CD4-positive, alpha-beta T cell treated with Interferon alpha-2 for 1 hour (primary cell): ENCODE measurements around the gene TIMM44.
A peak's percentile ranks its signal among the peaks of the same experiment; 100 is the strongest.

Source experiments
- DNase-seq, 2 donors: peaks; one replicate each; pipeline ENCODE4 v3.0.0-alpha.2; 2020 to 2022

Gene TIMM44

DNA sequence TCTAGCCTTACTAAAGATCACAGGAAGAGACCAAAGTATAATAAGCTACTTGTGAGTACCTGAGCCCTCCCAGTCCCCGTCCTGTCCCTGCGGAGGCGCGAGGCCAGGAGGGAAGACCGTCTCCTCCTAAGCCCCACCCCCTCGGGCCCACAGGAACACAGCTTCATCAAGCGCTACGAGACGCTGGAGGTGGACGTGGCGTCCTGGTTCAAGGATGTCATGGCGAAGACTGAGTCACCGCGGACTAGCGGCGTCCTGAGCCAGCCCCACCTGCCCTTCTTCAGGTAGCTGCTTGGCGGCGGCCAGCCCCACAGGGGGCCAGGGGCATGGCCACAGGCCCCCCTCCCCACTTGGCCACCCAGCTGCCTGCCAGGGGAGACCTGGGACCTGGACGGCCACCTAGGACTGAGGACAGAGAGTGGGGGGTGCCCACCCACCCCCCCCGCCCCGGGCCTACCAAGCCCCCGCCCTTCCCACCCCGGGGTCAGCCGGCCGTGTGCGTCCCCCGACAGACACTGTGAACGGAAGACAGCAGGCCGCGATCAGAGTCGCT, 31.2 kb downstream of the TIMM44 start:
- no peak for DNase-seq

GRCh38 chr19:7911508-7912143, 31.8 kb downstream of the TIMM44 start:
- no peak for DNase-seq

DNA sequence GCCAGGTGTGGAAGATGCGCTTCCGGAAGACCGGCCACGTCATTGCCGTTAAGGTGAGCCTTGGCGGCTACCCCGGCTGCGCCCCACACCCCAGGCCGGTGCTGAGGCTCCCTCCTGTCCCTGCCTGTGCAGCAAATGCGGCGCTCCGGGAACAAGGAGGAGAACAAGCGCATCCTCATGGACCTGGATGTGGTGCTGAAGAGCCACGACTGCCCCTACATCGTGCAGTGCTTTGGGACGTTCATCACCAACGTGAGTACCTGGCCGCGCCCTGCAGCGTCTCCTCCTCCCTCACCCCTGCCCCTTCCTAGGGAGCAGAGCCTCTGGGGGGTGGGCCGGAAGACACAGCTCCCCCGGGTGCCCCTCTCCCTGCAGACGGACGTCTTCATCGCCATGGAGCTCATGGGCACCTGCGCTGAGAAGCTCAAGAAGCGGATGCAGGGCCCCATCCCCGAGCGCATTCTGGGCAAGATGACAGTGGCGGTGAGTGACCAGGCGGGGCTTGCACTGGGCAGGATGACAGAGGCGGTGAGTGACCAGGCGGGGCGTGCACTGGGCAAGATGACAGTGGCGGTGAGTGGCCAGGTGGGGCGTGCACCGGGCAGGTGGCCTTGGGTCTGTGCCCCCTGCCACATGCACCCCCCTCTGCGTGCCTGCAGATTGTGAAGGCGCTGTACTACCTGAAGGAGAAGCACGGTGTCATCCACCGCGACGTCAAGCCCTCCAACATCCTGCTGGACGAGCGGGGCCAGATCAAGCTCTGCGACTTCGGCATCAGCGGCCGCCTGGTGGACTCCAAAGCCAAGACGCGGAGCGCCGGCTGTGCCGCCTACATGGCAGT, 32.9 kb downstream of the TIMM44 start:
- no peak for DNase-seq

GRCh38 chr19:7909471-7910067, 33.9 kb downstream of the TIMM44 start:
- DNase-seq = no peak

DNA sequence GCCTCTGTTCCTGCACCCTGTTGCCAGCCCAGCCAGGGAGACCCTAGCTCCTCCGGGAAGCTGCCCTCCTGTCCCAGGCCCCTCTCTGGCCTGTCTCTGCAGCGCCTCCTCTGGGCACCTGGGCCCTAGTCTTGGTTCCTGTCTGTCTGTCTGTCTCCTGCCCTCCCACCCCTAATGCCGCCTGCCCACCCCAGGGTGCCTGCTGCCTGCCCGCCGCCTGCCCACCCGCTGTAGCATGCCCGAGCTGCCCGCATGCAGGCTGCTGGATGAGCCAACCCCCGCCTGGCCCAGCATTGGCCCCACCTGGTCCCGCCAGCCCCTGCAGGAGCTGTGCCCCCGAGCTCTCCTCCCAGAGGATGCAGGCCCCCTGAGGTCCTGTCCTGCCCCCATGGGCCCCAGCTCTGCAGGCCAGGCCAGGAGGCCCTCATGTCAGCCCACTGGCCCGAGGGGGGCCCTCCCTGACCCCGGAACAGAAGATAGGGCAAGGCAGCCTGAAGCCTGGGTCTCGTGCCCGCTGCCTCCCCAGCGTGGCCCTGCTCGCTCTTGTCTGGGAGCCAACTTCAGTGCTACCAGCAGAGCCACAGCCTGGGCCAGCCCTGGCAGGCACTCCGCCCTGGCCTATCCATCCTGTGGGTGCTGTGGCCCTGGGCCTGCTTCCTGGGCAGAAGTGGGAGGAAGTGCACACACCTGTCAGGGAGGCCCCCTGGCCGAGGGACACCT, 34.6 kb downstream of the TIMM44 start:
- no peak for DNase-seq

DNA sequence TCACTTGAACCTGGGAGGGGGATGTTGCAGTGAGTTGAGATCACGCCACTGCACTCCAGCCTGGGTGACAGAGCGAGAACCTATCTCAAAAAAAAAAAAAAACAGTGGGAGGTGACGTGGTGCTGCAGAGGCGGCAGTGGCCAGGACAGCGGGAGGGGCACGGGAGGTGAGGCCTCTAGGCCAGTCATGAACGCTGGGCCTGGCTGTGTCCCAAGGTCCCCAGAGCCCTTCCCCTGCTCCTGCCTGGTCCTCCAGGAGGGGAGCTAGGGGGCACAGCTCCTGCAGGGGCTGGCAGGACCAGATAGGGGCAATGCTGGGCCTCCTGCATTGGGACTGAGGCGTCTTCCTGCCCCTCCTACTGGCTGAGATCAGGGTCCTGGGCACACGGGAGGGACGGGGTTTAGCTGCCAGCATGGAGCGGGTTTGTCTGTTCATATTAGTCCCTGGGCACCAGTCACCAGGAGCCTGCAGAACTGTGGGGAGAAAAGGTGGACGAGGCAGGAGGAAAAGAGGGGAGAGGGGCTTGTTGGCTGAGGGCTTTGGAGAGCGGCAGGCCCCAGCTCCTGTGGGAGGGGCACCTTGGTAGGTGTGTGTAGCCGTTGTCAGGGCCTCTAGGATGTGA, 35.3 kb downstream of the TIMM44 start:
- no peak for DNase-seq

DNA sequence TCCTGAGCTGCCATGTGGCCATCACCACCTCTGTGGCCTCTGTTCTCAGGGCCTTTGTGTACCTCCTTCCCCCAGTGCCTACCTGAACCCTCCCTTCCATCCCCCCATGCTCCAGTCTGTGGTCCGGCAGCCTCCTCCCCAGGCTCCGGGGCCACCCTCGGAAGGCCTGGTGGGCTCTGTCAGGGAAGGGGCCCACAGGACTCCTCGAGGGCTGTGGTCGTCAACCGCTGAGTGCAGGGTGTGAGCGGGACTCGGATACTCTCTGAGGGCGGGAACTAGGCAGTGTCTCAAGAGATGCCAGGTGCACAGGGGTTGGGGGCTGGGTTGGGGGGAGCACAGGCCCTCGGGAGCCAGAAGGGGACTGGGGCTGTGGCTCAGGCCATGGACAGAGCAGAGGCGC, 35.9 kb downstream of the TIMM44 start:
- DNase-seq = no peak

DNA sequence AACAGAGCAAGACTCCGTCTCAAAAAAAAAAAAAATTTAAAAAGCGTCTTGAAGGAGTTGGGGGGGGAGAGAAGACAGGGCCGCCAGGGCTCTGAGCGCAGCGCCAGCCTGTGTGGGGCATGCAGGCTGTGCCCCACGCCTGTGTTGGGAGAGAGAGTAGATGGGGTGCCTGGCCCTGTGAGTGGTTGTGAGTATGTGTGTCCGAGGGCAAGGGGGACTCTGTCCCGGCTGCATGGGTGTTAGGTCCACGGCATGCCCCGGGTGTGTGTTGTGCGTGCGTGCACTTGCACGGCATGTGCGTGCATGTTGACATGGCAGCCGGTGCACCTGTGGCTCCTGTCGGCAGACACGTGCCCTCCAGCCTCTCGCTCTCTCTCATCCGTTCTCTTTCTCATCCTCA, 36.3 kb downstream of the TIMM44 start:
- DNase-seq = no peak

GRCh38 chr19:7905859-7906258, 37.6 kb downstream of the TIMM44 start:
- no peak for DNase-seq

GRCh38 chr19:7905268-7905667, 38.2 kb downstream of the TIMM44 start:
- no peak for DNase-seq

DNA sequence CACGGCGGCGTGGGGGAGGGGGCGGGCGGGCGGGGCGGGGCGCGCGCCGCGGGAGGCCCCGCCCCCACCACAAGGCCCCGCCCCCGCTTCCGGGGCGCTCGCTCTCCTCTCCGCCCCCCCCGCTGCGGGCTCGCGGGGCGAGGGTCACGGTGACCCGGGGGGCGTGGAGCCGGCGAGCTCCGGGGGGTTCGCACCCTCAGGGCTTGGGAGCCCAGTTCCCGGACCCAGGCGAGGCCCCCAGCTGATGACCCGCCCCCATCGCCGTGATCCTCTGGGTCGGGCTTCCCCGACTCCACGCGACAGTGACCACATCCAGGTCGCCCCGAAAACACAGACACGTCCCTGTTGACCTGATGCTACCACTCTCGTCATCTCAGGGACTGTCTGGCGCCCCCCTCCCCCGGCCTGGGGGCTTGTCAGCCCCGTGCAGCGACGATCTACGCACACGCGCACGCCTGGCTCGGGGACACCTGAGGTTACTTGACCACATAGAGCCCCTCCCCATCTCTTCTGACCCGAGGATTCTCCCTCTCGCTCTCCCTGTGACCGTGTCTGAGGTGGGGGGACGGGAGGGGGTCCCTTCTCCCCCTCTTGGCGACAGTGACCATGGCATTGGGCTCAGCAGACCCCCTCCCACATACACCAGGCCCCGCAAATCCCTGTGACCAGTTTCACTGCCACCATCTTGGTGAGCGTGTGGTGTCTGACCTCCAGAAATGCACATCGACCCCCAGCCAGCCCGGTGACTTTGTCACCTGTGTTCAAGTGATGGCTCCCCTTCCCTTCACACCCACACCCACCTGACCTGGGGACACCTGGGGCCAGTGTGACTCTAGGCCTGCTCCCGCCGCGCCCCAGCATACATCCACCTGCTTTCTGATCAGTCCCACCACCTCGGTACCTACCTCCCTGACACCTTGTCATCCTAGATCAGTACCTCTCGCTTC, 39.1 kb downstream of the TIMM44 start:
- peak; percentile 89 to 90 for DNase-seq

GRCh38 chr19:7903244-7904073, 40.0 kb downstream of the TIMM44 start, which contains the start of gene MAP2K7:
MAP2K7 (plus strand) TSS chr19:7903877; CDS start chr19:7903945, 68 bp downstream.
- peak; percentile 100 for DNase-seq

DNA sequence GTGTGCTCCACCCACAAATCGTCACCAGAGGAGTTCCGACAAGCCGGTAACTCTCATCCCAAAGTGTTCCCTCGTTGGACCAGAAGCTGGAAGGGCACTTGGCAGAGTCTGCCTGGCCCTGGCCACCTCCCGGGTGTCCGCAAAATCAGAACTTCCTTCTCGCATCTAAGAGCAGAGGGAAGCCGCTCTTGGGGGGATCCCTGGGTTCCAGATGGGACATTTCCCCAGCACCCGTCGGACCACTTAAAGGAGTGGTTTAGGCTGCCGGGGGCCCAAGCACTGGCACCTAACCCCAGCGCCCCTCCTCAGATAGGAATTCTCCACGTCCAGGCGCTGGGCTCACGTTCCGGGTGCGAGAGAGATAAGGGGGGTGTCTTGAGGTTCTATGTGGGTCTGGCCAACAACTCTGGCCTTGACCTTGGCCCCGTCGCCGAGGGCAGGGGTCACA, 40.6 kb downstream of the TIMM44 start:
- DNase-seq = no peak

GRCh38 chr19:7901337-7901736, 42.1 kb downstream of the TIMM44 start:
- DNase-seq = no peak

DNA sequence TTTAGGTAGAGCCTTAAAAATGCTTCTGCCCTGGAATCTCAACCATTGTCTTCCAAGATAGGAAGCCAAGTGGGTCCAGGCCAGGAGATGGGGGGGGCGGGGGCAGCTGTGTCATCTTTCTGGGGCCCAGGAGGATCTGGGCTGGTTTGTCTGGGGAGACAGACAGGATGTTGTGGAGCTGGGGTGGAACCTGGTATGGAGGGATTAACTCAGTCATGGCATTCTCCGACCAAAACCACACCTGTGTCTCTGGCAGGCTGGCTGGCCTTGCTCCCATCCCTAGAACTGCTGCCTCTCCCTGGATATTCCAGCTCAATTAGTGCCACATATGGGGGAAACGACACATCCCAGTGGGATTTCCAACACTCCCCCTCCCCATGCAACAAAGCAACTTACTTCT, 42.5 kb downstream of the TIMM44 start:
- no peak for DNase-seq

- no peak for DNase-seq
Measured at GRCh38 chr19:7900401-7900870, 43.0 kb downstream of the TIMM44 start.

DNA sequence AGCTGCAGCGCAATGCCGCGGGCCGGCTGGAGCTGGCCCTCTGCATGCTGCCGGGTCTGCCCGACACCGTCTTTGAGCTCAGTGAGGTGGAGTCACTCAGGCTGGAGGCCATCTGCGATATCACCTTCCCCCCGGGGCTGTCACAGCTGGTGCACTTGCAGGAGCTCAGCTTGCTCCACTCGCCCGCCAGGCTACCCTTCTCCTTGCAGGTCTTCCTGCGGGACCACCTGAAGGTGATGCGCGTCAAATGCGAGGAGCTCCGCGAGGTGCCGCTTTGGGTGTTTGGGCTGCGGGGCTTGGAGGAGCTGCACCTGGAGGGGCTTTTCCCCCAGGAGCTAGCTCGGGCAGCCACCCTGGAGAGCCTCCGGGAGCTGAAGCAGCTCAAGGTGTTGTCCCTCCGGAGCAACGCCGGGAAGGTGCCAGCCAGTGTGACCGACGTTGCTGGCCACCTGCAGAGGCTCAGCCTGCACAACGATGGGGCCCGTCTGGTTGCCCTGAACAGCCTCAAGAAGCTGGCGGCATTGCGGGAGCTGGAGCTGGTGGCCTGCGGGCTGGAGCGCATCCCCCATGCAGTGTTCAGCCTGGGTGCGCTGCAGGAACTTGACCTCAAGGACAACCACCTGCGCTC, 43.6 kb downstream of the TIMM44 start:
- DNase-seq = no peak

GRCh38 chr19:7898967-7899366, 44.5 kb downstream of the TIMM44 start:
- DNase-seq = no peak

DNA sequence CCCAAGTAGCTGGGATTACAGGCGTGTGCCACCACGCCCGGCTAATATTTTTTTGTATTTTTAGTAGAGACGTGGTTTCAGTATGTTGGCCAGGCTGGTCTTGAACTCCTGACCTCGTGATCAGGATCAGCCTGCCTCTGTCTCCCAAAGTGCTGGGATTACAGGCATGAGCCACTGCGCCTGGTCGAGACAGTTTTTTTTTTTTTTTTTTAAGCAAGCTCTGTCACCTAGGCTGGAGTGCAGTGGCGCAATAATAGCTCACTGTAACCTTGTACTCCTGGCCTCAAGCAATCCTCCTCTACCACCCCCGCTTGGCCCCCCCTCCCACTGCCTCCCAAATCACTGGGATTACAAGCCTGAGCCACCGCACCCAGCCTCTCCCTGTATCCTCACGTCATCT, 46.2 kb downstream of the TIMM44 start:
- DNase-seq = no peak

- DNase-seq = no peak
Measured at GRCh38 chr19:7895565-7895964, 47.9 kb downstream of the TIMM44 start.
